HPDE6-E6E7 (cell line): ENCODE measurements around the gene VAV1.

Source experiments
- DNase-seq: peaks from one replicate; pipeline ENCODE4 v3.0.0; 2011; ENCODE audit warnings: missing footprints; ENCODE audit errors: extremely low spot score

The VAV1 gene, protein sequence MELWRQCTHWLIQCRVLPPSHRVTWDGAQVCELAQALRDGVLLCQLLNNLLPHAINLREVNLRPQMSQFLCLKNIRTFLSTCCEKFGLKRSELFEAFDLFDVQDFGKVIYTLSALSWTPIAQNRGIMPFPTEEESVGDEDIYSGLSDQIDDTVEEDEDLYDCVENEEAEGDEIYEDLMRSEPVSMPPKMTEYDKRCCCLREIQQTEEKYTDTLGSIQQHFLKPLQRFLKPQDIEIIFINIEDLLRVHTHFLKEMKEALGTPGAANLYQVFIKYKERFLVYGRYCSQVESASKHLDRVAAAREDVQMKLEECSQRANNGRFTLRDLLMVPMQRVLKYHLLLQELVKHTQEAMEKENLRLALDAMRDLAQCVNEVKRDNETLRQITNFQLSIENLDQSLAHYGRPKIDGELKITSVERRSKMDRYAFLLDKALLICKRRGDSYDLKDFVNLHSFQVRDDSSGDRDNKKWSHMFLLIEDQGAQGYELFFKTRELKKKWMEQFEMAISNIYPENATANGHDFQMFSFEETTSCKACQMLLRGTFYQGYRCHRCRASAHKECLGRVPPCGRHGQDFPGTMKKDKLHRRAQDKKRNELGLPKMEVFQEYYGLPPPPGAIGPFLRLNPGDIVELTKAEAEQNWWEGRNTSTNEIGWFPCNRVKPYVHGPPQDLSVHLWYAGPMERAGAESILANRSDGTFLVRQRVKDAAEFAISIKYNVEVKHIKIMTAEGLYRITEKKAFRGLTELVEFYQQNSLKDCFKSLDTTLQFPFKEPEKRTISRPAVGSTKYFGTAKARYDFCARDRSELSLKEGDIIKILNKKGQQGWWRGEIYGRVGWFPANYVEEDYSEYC

GRCh38 chr19:6772028-6772865 lies at the start of gene VAV1:
TSS of gene VAV1 (plus strand) at chr19:6772708. CDS start at chr19:6772808, 100 bp downstream.
- no peak for DNase-seq

GRCh38 chr19:6723108-6723618 lies 49.3 kb upstream of the VAV1 start:
- no peak for DNase-seq

GRCh38 chr19:6723738-6724137 lies 48.8 kb upstream of the VAV1 start:
- DNase-seq, result no peak

DNA sequence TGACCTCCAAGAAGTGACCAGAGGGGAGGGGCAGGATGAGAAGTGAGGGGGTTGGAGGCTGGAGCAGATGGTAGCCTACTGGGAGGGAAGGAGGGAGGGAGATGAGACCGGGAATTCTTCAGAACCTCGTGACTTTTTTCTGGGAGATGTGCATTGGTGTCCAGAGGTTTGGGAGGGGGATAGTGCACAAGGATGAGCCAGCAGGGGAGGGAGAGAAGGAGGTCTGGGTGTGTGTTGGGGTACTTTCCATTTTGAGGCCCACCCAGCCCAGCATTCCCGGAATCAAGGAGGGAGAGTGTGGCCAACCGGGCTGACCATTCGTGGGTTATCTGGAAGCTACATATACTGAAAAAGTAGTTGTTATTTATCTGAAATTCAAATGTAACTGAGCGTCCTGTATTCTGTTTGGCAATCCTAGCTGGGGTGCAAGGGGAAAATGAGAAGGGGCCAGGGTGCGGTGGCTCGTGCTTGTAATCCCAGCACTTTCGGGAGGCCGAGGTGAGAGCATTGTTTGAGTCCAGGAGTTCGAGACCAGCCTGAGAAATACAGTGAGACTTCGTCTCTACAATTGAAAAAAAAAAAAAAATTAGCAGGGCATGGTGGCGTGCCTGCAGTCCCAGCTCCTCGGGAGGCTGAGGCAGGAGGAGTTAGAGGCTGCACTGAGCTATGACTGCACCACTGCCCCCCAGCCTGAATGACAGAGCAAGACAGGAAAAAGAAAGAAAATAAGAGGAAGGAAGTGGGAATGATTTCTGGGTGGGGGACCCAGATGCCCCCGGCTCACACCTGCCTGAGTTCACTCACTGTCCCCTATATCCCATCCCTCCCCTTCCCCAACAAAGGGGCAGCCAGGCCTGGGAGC lies 47.6 kb upstream of the VAV1 start:
- no peak for DNase-seq

DNA sequence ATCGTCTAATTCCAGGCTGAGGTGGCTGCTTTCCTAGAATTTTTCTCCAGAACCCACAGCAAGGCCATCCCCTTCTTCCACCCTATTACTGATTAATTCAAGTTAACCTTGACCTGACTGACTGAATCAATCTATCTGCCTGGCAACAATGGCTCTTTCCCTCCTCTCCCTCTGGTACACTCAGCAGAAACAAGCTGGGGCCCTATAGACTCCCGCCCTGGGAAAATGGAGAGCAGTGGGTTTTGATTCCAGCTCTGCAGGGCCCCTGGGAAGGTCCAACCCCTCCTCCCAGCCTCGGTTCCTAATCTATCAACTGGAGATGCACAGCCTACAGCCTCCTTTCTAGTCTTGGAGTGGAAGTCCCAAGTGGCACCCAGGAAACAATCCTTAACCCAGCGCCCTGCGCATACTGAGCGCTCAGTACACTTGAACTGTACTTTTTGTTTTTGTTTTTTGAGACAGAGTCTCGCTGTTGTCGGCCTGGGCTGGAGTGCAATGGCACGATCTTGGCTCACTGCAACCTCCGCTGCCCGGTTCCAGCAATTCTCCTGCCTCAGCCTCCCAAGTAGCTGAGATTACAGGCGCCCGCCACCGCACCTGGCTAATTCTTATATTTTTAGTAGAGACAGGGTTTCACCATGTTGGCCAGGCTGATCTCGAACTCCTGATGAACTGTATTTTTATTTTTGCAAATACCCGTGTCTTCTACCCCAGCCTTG lies 46.8 kb upstream of the VAV1 start:
- DNase-seq, result no peak

GRCh38 chr19:6728346-6728745 lies 44.2 kb upstream of the VAV1 start:
- DNase-seq, result no peak

GRCh38 chr19:6729573-6730152 lies 42.8 kb upstream of the VAV1 start:
- DNase-seq, result no peak

DNA sequence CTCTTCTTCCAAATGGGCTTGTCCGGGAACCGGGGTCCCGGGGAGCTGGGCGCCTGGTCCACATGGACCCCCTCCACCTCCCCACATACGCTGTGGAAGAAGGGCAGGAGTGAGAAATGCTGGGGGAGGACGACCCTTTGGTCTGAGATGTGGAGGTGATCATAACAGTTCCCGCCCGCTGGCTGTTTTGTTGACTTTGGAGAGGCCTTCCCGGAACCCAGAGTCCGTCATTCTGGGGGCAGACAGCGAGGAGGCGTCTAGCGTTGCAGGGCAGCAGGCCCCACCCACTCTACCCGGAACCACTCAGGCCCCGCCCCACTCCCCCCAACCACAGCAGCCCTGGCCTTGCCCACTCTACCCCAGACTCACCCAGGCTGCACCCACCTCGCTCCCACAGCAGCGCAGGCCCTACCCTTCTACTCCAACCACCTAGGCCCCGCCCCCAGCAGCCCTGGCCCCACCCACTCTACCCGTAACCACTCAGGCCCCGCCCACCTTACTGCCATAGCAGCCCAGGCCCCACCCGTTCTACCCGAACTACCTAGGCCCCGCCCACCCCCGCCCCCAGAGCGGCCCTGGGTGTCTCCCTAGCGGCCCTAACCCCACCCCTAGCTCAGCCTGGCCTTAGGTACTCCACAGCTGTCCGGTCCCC lies 42.2 kb upstream of the VAV1 start:
- DNase-seq, result no peak

DNA sequence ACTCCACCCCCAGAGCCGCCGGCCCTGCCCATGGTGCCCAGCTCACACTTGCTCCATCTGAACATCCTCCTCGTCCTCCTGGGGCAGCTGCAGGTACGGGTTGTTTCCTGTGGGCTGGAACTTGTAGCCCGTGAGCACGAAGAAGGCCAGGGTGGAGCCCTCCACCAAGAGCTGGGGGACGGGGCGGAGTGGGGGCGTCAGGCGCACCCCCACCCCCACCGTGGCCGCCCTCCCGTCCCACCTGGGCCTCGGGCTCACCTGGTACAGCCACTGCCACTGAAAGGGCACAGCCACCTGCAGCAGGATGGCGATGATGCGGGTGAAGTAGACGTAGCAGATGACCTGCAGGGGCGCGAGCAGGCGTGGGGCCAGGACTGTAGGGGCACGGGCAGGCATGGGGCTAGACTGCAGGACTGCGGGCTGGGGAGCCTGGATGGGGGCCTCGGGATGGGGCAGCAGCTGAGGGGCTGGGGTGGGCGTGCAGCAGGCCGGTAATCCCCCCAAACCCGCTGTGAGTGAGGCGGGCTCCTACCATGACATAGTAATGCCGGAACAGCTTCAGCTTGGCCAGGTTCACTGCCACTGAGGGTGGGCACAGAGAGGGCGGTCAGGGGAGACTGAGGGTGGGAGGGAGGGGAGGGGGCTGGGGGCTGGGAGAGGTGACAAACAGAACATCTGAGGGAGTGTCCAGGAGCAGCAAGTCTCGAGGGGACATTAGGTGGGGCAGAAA lies 41.4 kb upstream of the VAV1 start:
- DNase-seq, result no peak

- no peak for DNase-seq
Observed at GRCh38 chr19:6731822-6732221, 40.7 kb upstream of the VAV1 start.

- DNase-seq, result no peak
Observed at GRCh38 chr19:6732803-6733337, 39.6 kb upstream of the VAV1 start.

- no peak for DNase-seq
Observed at GRCh38 chr19:6733338-6734095, 39.0 kb upstream of the VAV1 start.

GRCh38 chr19:6734096-6734696 lies 38.3 kb upstream of the VAV1 start:
- DNase-seq, result no peak

DNA sequence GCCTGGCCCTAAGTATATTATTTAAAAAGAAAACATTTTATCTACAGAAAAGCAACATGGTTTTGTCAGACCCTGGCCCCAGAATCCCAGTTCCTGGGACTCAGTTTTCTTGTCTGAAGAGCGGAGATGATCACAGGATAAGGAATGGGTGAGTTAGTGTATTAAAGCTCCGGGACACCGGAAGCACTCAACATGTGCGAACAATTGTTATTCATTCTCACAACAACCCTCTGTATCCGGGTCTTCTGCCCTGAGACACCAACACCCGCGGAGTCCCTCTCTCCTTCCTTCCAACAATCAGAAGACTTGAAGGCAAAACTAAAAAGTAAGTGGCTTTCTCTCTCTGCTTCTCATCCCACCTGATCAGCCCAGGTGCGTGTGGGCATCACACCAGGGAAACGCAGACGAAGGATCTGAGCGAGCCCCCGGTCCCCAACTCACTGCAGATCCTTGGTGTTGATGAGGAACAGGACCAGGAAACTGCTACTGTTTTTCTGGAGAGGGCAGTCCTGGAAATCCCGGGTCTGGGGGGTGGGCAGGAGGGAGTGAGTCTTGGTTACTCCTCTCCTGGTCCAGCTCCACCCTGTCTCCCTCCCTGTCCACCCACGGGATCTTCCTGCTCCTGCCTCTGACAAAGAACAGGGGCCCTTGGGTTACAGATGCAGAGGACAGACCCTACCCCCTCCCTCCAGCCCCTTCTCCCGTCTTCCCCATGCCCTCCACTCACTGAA lies 37.2 kb upstream of the VAV1 start:
- no peak for DNase-seq

- peak; percentile 74 for DNase-seq
Observed at GRCh38 chr19:6736169-6736916, 36.2 kb upstream of the VAV1 start.

GRCh38 chr19:6736917-6737283 lies 35.6 kb upstream of the VAV1 start:
- DNase-seq, result no peak
